A549 (cell line): ENCODE results near the gene AEBP2. TPM values are rescaled to one million over a fixed set of nuclear protein-coding genes. Genes with fewer than 3 reads are reported as not detected.

Experiments
- ATAC-seq, 2 experiments: fragments of 200-7000 bp in 1 of 2; fragments of >200 bp in 1 of 2; cut with Nextera tagmentation in 1 of 2; cut with Tn5 transposase in 1 of 2; 3 replicates each; pipeline versions ENCODE4 v1.8.0 to v1.9.1; 2018 to 2020; ENCODE audit warnings: mild to moderate bottlenecking in 1 of 2, moderate library complexity in 1 of 2
- CTCF ChIA-PET: fragments of 300-600 bp; sonication (Branson Sonifier 250); formaldehyde crosslinking; extraction: SDS; loops from one replicate; lab custom pipeline; 2021; ENCODE audit warnings: antibody characterized with exemption, inconsistent platforms; lab: Yijun Ruan, JAX
- POLR2A ChIA-PET: fragments of 350-600 bp; formaldehyde crosslinking; extraction: SDS; loops from one replicate; lab custom pipeline; 2021; ENCODE audit warnings: antibody characterized with exemption, inconsistent platforms; lab: Yijun Ruan, JAX
- DNase-seq, 2 experiments: peaks; one replicate each; pipeline versions ENCODE4 v3.0.0 to v3.0.0-alpha.2; 2011 to 2016; ENCODE audit warnings: low read depth in 1 of 2, low spot score in 1 of 2
- FAIRE-seq: peaks from 2 replicates; lab custom pipeline; 2011; peaks lifted over from hg19 to GRCh38; lab: Jason Lieb, UNC
- H3K27ac ChIP-seq, 2 experiments: fragments of >200 bp; sonication (Bioruptor Twin); formaldehyde crosslinking; 3 replicates each; pipeline ENCODE4 v1.5.1; 2016 to 2017
- H3K4me1 ChIP-seq: fragments of >200 bp; sonication (Bioruptor Twin); formaldehyde crosslinking; 3 replicates; pipeline ENCODE4 v1.6.1; 2016
- H3K4me2 ChIP-seq: fragments of >200 bp; sonication (Bioruptor Twin); formaldehyde crosslinking; 3 replicates; pipeline ENCODE4 v1.6.1; 2016
- H3K4me3 ChIP-seq: fragments of >200 bp; sonication (Bioruptor Twin); formaldehyde crosslinking; 3 replicates; pipeline ENCODE4 v1.5.1; 2016
- H3K9me3 ChIP-seq: fragments of >200 bp; sonication (Bioruptor Twin); formaldehyde crosslinking; 3 replicates; pipeline ENCODE4 v1.6.1; 2016
- BCL3 ChIP-seq: fragments of >200 bp; sonication (Bioruptor Twin); formaldehyde crosslinking; IDR thresholded peaks from 3 replicates; pipeline ENCODE4 v1.6.1; 2016
- CBX8 ChIP-seq: fragments of 200-600 bp; sonication (generic); IDR thresholded peaks from 2 replicates; pipeline ENCODE4 v1.6.1; 2016
- CEBPB ChIP-seq, 2 experiments: fragments of >200 bp in 1 of 2; sonication (Bioruptor Twin) in 1 of 2; formaldehyde crosslinking in 1 of 2; IDR thresholded peaks; 2 replicates each; pipeline ENCODE4 v1.6.1; 2012 to 2016
- EP300 ChIP-seq, 2 experiments: fragments of >200 bp; sonication (Bioruptor Twin); formaldehyde crosslinking; IDR thresholded peaks; 2 replicates in 1 of 2; 3 replicates in 1 of 2; pipeline ENCODE4 v1.6.1; 2016 to 2017
- ESRRA ChIP-seq: fragments of 150-350 bp; IDR thresholded peaks from 2 replicates; pipeline ENCODE4 v1.6.1; 2014; ENCODE audit warnings: mild to moderate bottlenecking, low read length, borderline replicate concordance
- FOSL2 ChIP-seq, 2 experiments: fragments of 450-650 bp in 1 of 2; fragments of >200 bp in 1 of 2; sonication (Bioruptor Twin) in 1 of 2; formaldehyde crosslinking; IDR thresholded peaks; 2 replicates each; pipeline versions ENCODE4 v1.5.0 to v1.6.1; 2016 to 2020; ENCODE audit warnings: mild to moderate bottlenecking in 1 of 2, moderate library complexity in 1 of 2
- FOXS1 ChIP-seq: fragments of 250-450 bp; sonication (Bioruptor Pico); IDR thresholded peaks from 2 replicates; pipeline ENCODE4 v1.5.0; 2020; ENCODE audit warnings: mild to moderate bottlenecking, moderate library complexity
- HOXB13 ChIP-seq: fragments of 250-450 bp; sonication (Bioruptor Pico); IDR thresholded peaks from 2 replicates; pipeline ENCODE4 v1.5.0; 2020; ENCODE audit warnings: low read depth, mild to moderate bottlenecking, moderate library complexity
- JUN ChIP-seq, 2 experiments: fragments of >200 bp; sonication (Bioruptor Twin); formaldehyde crosslinking; IDR thresholded peaks; 2 replicates in 1 of 2; 3 replicates in 1 of 2; pipeline ENCODE4 v1.6.1; 2016 to 2017
- JUNB ChIP-seq: fragments of >200 bp; sonication (Bioruptor Twin); formaldehyde crosslinking; IDR thresholded peaks from 2 replicates; pipeline ENCODE4 v1.6.1; 2016
- MAFK ChIP-seq: fragments of 450-650 bp; IDR thresholded peaks from 2 replicates; pipeline ENCODE4 v1.6.1; 2014; ENCODE audit not compliant: partially characterized antibody
- MAZ ChIP-seq: fragments of 150-350 bp; IDR thresholded peaks from 2 replicates; pipeline ENCODE4 v1.6.1; 2014; ENCODE audit warnings: antibody characterized with exemption, low read depth, low read length, borderline replicate concordance
- NPAS2 ChIP-seq: fragments of 250-450 bp; sonication (Bioruptor Pico); IDR thresholded peaks from 2 replicates; pipeline ENCODE4 v1.8.0; 2022; ENCODE audit warnings: mild to moderate bottlenecking, moderate library complexity, borderline replicate concordance
- NR3C1 ChIP-seq: fragments of >200 bp; sonication (Bioruptor Twin); formaldehyde crosslinking; IDR thresholded peaks from 3 replicates; pipeline ENCODE4 v1.6.1; 2017
- POLR2A ChIP-seq: IDR thresholded peaks from 2 replicates; pipeline ENCODE4 v1.6.1; 2012; ENCODE audit warnings: mild to moderate bottlenecking, low read length
- POLR2AphosphoS2 ChIP-seq: conservative IDR thresholded peaks from 2 replicates; pipeline ENCODE4 v1.6.1; 2012; ENCODE audit warnings: low read length, improper control_type of control experiment, inconsistent platforms
- RAD21 ChIP-seq, 2 experiments: fragments of >200 bp in 1 of 2; sonication (Bioruptor Twin) in 1 of 2; formaldehyde crosslinking in 1 of 2; IDR thresholded peaks in 1 of 2; conservative IDR thresholded peaks in 1 of 2; 2 replicates in 1 of 2; 3 replicates in 1 of 2; pipeline ENCODE4 v1.6.1; 2012 to 2018; ENCODE audit warnings: inconsistent platforms in 1 of 2
- RCOR1 ChIP-seq: fragments of 150-350 bp; IDR thresholded peaks from 2 replicates; pipeline ENCODE4 v1.6.1; 2014; ENCODE audit warnings: antibody characterized with exemption, low read length, low read depth
- TP53 ChIP-seq: fragments of 250-450 bp; sonication (Bioruptor Pico); IDR thresholded peaks from 2 replicates; pipeline ENCODE4 v1.5.0; 2021; ENCODE audit warnings: mild to moderate bottlenecking, moderate library complexity
- ZNF302 ChIP-seq: fragments of 250-450 bp; sonication (Bioruptor Pico); IDR thresholded peaks from 2 replicates; pipeline ENCODE4 v1.9.0; 2021; ENCODE audit warnings: inconsistent platforms, mild to moderate bottlenecking, moderate library complexity
- ZSCAN20 ChIP-seq: fragments of 250-450 bp; sonication (Bioruptor Pico); IDR thresholded peaks from 2 replicates; pipeline ENCODE4 v1.8.0; 2022; ENCODE audit warnings: mild to moderate bottlenecking, moderate library complexity
- WGBS: methylation state at CpG from one replicate; pipeline ENCODE4 v1.1.6; 2017; ENCODE audit errors: missing lambda C conversion rate; 5-methylcytosine and 5-hydroxymethylcytosine counted together
- polyA plus RNA-seq, 4 experiments: library from polyadenylated mRNA; depleted of rRNA in 3 of 4; stranded (reverse); fragments of >200 nt; fragmentation: RNase III in 1 of 4; extraction: RNeasy Plus Mini Kit Qiagen cat#74134 plus additional on column Dnase treatment in 1 of 4; gene quantifications; 2 replicates in 3 of 4; 3 replicates in 1 of 4; pipeline ENCODE4 v1.2.3, GENCODE V29; 2011 to 2017
- TF ChIP-seq, protein P1 (sequence below): fragments of 200-600 bp; sonication (generic); IDR thresholded peaks from 2 replicates; pipeline ENCODE4 v1.6.1; 2016; ENCODE audit warnings: antibody characterized with exemption, mild to moderate bottlenecking, moderate library complexity
- TF ChIP-seq, protein P2 (sequence below): IDR thresholded peaks from 2 replicates; pipeline ENCODE4 v1.6.1; 2012
- TF ChIP-seq, protein P3 (sequence below): fragments of 450-650 bp; IDR thresholded peaks from 2 replicates; pipeline ENCODE4 v1.6.1; 2014; ENCODE audit warnings: antibody characterized with exemption
- TF ChIP-seq, protein P4 (sequence below): fragments of >200 bp; sonication (Bioruptor Twin); formaldehyde crosslinking; IDR thresholded peaks from 2 replicates; pipeline ENCODE4 v1.6.1; 2016
- TF ChIP-seq, protein P5 (sequence below): IDR thresholded peaks from 2 replicates; pipeline ENCODE4 v1.6.1; 2012; ENCODE audit warnings: low read depth, borderline replicate concordance

The AEBP2 gene
- polyA plus RNA-seq, 2 of the 4 experiments (the other 2 are of a cell fraction), result 23.5 to 27.3 TPM

DNA sequence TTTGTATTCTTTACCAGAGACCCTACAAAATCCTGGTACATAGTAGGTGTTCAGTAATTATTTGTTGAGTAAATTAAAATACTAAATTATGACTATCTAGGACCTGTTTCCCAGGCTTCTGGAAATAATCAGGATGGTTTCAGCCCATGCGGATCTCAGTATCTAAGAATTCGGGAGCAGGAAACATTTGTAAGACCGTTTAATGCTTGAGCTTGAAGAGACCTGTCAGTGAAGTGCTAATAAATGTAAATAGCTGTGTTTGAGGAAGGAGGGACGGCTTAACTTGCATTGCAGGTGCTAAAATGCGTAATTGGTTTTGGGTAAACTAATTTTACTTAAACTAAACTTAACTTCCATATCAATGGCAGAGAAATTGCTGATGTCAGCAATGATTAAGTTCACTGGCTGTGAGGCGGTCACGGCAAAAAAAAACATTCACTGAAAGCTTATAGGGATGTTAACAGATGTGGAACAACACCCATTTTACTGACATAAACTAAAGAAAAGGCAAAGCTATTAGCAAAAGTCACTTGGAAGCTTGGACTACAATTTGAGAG is 28.6 kb upstream of the AEBP2 start:
- 72% methylated on average over 7 of the region's 7 CpGs for WGBS
- peak; percentile 98 for TF ChIP-seq MAFK
- no peak for TF ChIP-seq NPAS2
- TF ChIP-seq, all 56 proteins: peak for 1
- no peaks in the 10 kb centered on the region for H3K9me3 ChIP-seq
- H3K4me3 ChIP-seq, result no peak overlapping the region
- DNase-seq (no peak), FAIRE-seq (no peak), ATAC-seq (no peak)
- H3K27ac ChIP-seq, result no peak overlapping the region
- no peak overlapping the region for H3K4me2 ChIP-seq
- ChIA-PET CTCF (interaction anchor here (0.6 to 1.8 kb wide), 3 partner anchors 11 to 76 kb away, joined by 3 to 5 read pairs (median 3); no protein-coding TSS in a partner anchor), POLR2A (no interaction called here)
- no peaks in the 10 kb centered on the region for H3K4me1 ChIP-seq

GRCh38 chr12:19411234-19412204 is 27.8 kb upstream of the AEBP2 start:
- FAIRE-seq (no peak), ATAC-seq (peak in 1 of 2 experiments; percentile 46; a peak in 2 of 6 replicates), DNase-seq (no peak)
- Histone ChIP-seq H3K27ac (no peak overlapping the region), H3K4me2 (no peak overlapping the region), H3K4me3 (no peak overlapping the region), H3K9me3 (no peaks in the 10 kb centered on the region), H3K4me1 (no peaks in the 10 kb centered on the region)
- CTCF ChIA-PET, result interaction anchor here (1.1 to 1.8 kb wide), 2 partner anchors 23 to 77 kb away, joined by 3 to 5 read pairs; no protein-coding TSS in a partner anchor
- WGBS, result 77% methylated on average over 10 of the region's 10 CpGs
- POLR2A ChIA-PET, result no interaction called here
- no peak for TF ChIP-seq HOXB13 (CRISPR knock-in tag)
- TF ChIP-seq JUN (IDR thresholded peaks at IDR 0.05), result no peak
- TF ChIP-seq NR3C1, result no peak
- TF ChIP-seq, protein P1, sequence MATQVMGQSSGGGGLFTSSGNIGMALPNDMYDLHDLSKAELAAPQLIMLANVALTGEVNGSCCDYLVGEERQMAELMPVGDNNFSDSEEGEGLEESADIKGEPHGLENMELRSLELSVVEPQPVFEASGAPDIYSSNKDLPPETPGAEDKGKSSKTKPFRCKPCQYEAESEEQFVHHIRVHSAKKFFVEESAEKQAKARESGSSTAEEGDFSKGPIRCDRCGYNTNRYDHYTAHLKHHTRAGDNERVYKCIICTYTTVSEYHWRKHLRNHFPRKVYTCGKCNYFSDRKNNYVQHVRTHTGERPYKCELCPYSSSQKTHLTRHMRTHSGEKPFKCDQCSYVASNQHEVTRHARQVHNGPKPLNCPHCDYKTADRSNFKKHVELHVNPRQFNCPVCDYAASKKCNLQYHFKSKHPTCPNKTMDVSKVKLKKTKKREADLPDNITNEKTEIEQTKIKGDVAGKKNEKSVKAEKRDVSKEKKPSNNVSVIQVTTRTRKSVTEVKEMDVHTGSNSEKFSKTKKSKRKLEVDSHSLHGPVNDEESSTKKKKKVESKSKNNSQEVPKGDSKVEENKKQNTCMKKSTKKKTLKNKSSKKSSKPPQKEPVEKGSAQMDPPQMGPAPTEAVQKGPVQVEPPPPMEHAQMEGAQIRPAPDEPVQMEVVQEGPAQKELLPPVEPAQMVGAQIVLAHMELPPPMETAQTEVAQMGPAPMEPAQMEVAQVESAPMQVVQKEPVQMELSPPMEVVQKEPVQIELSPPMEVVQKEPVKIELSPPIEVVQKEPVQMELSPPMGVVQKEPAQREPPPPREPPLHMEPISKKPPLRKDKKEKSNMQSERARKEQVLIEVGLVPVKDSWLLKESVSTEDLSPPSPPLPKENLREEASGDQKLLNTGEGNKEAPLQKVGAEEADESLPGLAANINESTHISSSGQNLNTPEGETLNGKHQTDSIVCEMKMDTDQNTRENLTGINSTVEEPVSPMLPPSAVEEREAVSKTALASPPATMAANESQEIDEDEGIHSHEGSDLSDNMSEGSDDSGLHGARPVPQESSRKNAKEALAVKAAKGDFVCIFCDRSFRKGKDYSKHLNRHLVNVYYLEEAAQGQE, result no peak
- no peak for TF ChIP-seq RCOR1
- no peak for TF ChIP-seq MAZ
- TF ChIP-seq ZNF302 (CRISPR knock-in tag), result no peak
- TF ChIP-seq CEBPB (IDR thresholded peaks at IDR 0.05), result no peak

DNA sequence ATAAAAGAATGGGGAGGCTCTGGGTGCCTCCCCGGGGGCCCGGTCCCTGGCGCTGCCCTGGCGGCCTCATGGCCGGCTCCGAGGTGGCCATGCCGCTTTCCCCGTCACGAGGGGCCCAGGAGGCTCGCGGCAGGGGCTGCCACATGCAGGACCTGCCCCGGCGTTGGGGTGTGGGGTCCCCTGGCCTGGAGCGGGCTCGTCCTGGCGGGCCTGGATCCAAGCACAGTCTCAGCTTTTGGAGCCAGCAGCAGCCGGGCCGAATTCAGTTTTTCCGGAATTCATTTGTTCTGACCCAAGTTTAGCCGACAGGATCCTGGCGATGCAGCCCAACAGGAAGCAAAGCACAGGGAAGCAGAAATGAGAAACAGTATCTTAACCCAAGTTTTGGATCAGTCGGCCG is 26.4 kb upstream of the AEBP2 start:
- no peak overlapping the region for H3K4me2 ChIP-seq
- H3K27ac ChIP-seq, result no peak overlapping the region
- 90% methylated on average over 23 of the region's 23 CpGs for WGBS
- ChIA-PET CTCF (no interaction called here), POLR2A (no interaction called here)
- H3K4me1 ChIP-seq, result no peaks in the 10 kb centered on the region
- FAIRE-seq, result no peak
- no peak for DNase-seq
- no peak overlapping the region for H3K4me3 ChIP-seq
- H3K9me3 ChIP-seq, result no peaks in the 10 kb centered on the region
- ATAC-seq, result no peak
- TF ChIP-seq, protein P2, sequence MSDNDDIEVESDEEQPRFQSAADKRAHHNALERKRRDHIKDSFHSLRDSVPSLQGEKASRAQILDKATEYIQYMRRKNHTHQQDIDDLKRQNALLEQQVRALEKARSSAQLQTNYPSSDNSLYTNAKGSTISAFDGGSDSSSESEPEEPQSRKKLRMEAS, result no peak
- TF ChIP-seq EP300 (IDR thresholded peaks at IDR 0.05), result no peak
- no peak for TF ChIP-seq MAFK
- no peak for TF ChIP-seq POLR2AphosphoS2
- TF ChIP-seq, protein P3, sequence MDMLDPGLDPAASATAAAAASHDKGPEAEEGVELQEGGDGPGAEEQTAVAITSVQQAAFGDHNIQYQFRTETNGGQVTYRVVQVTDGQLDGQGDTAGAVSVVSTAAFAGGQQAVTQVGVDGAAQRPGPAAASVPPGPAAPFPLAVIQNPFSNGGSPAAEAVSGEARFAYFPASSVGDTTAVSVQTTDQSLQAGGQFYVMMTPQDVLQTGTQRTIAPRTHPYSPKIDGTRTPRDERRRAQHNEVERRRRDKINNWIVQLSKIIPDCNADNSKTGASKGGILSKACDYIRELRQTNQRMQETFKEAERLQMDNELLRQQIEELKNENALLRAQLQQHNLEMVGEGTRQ, result no peak
- TF ChIP-seq JUN (IDR thresholded peaks at IDR 0.05), result no peak
- TF ChIP-seq, protein P4, sequence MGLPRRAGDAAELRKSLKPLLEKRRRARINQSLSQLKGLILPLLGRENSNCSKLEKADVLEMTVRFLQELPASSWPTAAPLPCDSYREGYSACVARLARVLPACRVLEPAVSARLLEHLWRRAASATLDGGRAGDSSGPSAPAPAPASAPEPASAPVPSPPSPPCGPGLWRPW, result no peak
- no peak for TF ChIP-seq BCL3
- TF ChIP-seq JUNB, result no peak
- no peak for TF ChIP-seq ESRRA
- TF ChIP-seq ZSCAN20, result no peak
- no peak for TF ChIP-seq FOSL2 (IDR thresholded peaks at IDR 0.05)
- no peak for TF ChIP-seq FOSL2 (CRISPR knock-in tag; IDR thresholded peaks at IDR 0.05)
- no peak for TF ChIP-seq RAD21 (conservative IDR thresholded peaks at IDR 0.05 in 1 of 2, IDR thresholded peaks at IDR 0.05 in 1 of 2)
- TF ChIP-seq CBX8, result no peak
- TF ChIP-seq TP53 (CRISPR knock-in tag), result no peak
- TF ChIP-seq, protein P5, sequence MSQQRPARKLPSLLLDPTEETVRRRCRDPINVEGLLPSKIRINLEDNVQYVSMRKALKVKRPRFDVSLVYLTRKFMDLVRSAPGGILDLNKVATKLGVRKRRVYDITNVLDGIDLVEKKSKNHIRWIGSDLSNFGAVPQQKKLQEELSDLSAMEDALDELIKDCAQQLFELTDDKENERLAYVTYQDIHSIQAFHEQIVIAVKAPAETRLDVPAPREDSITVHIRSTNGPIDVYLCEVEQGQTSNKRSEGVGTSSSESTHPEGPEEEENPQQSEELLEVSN, result no peak
- TF ChIP-seq FOXS1, result no peak
- TF ChIP-seq POLR2A, result no peak
